K562 (cell line): Measurements from ENCODE around the gene DDIT3. TPM values are rescaled to one million over a fixed set of nuclear protein-coding genes. Genes with fewer than 3 reads are reported as not detected.
A peak's percentile ranks its signal among the peaks of the same experiment; 100 is the strongest.

Experiments used
- ATAC-seq: fragments of 200-7000 bp; cut with Tn5 transposase; 3 replicates; pipeline ENCODE4 v1.9.1; 2020; ENCODE audit warnings: moderate library complexity
- BruUV-seq: library from RNA; stranded (reverse); fragments of 400-500 nt; replicated peaks from 2 replicates; lab custom pipeline; 2021; lab: Mats Ljungman, UMichigan
- CTCF ChIA-PET: fragments of 300-600 bp; formaldehyde crosslinking; extraction: SDS; loops from one replicate; lab custom pipeline; 2021; ENCODE audit warnings: low intra/inter-chr PET ratio; lab: Yijun Ruan, JAX
- POLR2A ChIA-PET: fragments of 300-600, 350-650 bp; sonication (Branson Sonifier 250); formaldehyde crosslinking; extraction: SDS; loops from one replicate; lab custom pipeline; 2021; ENCODE audit warnings: antibody characterized with exemption, inconsistent platforms; lab: Yijun Ruan, JAX
- DNase-seq, 4 experiments: peaks; one replicate each; pipeline versions ENCODE4 v3.0.0 to v3.0.0-alpha.2; 2011 to 2018; ENCODE audit warnings: low spot score in 3 of 4, mixed read lengths in 3 of 4; ENCODE audit errors: extremely low read depth in 1 of 4
- FAIRE-seq: peaks from 2 replicates; lab custom pipeline; 2011; peaks lifted over from hg19 to GRCh38; lab: Jason Lieb, UNC
- H2AFZ ChIP-seq: 2 replicates; pipeline ENCODE4 v1.6.0; 2011; ENCODE audit warnings: low read depth, low read length, control low read depth, inconsistent platforms
- H3K27ac ChIP-seq: fragments of 200-600 bp; 3 replicates; pipeline ENCODE4 v1.8.0; 2011; ENCODE audit warnings: low read depth, mild to moderate bottlenecking, control low read depth, inconsistent platforms, low read length, moderate library complexity, mixed read lengths; ENCODE audit errors: extremely low read depth
- H3K27me3 ChIP-seq, 2 experiments: fragments of 300-600 bp in 1 of 2; 2 replicates in 1 of 2; 3 replicates in 1 of 2; pipeline versions ENCODE4 v1.6.0 to v1.8.0; 2011; ENCODE audit warnings: inconsistent platforms in 2 of 2, low read length in 2 of 2, mild to moderate bottlenecking in 1 of 2, mixed read lengths in 1 of 2, moderate library complexity in 1 of 2; ENCODE audit not compliant: control insufficient read depth in 2 of 2, insufficient read depth in 2 of 2
- H3K36me3 ChIP-seq: fragments of 300-600 bp; 3 replicates; pipeline ENCODE4 v1.8.0; 2011; ENCODE audit warnings: mild to moderate bottlenecking, low read length, inconsistent platforms; ENCODE audit not compliant: control insufficient read depth, insufficient read depth
- H3K4me1 ChIP-seq, 2 experiments: fragments of 200-600 bp in 1 of 2; replicated peaks in 1 of 2; 2 replicates in 1 of 2; 3 replicates in 1 of 2; pipeline versions ENCODE4 v1.5.1 to v1.8.0; 2011; ENCODE audit warnings: inconsistent platforms in 2 of 2, low read length in 2 of 2, mild to moderate bottlenecking in 1 of 2, mixed read lengths in 1 of 2, moderate library complexity in 1 of 2; ENCODE audit not compliant: control insufficient read depth in 2 of 2, insufficient read depth in 2 of 2
- H3K4me2 ChIP-seq: 2 replicates; pipeline ENCODE4 v1.6.1; 2011; ENCODE audit warnings: low read length, control low read depth, inconsistent platforms, mixed read lengths; ENCODE audit not compliant: insufficient read depth
- H3K4me3 ChIP-seq: fragments of 200-600 bp; sonication (generic), shearing (Covaris generic); 2 replicates; pipeline ENCODE4 v1.5.1; 2016; ENCODE audit warnings: control low read depth, inconsistent platforms
- H3K79me2 ChIP-seq: fragments of 200-600 bp; 3 replicates; pipeline ENCODE4 v1.8.0; 2011; ENCODE audit warnings: low read length, inconsistent platforms; ENCODE audit not compliant: control insufficient read depth, insufficient read depth
- H3K9ac ChIP-seq, 2 experiments: 2 replicates each; pipeline versions ENCODE4 v1.6.0 to v1.6.1; 2011; ENCODE audit warnings: low read depth in 2 of 2, low read length in 2 of 2, control low read depth in 1 of 2, inconsistent platforms in 1 of 2, mild to moderate bottlenecking in 1 of 2, mixed read lengths in 1 of 2; ENCODE audit not compliant: insufficient read depth in 1 of 2
- H3K9me1 ChIP-seq: one replicate; pipeline ENCODE4 v1.6.0; 2011; ENCODE audit warnings: inconsistent platforms, mild to moderate bottlenecking, low read length, moderate library complexity; ENCODE audit not compliant: control insufficient read depth, insufficient read depth
- H3K9me3 ChIP-seq: replicated peaks from 2 replicates; pipeline ENCODE4 v1.5.1; 2011; ENCODE audit warnings: low read depth, low read length, inconsistent platforms; ENCODE audit not compliant: control insufficient read depth, insufficient read depth
- H4K20me1 ChIP-seq: replicated peaks from 2 replicates; pipeline ENCODE4 v1.6.1; 2011; ENCODE audit warnings: low read length, inconsistent platforms, mixed read lengths; ENCODE audit not compliant: control insufficient read depth, insufficient read depth
- ARID2 ChIP-seq: fragments of 450-650 bp; IDR thresholded peaks from 2 replicates; pipeline ENCODE4 v1.6.1; 2017; ENCODE audit warnings: antibody characterized with exemption, mild to moderate bottlenecking
- FOXM1 ChIP-seq, 2 experiments: fragments of 450-650 bp in 1 of 2; sonication (generic) in 1 of 2; formaldehyde crosslinking in 1 of 2; IDR thresholded peaks; 2 replicates each; pipeline versions ENCODE4 v1.6.1 to v1.9.0; 2017 to 2022; ENCODE audit warnings: low read depth in 2 of 2, mild to moderate bottlenecking in 2 of 2, missing genetic modification reagents in 1 of 2, moderate library complexity in 1 of 2
- FOXP1 ChIP-seq: sonication (generic); formaldehyde crosslinking; IDR thresholded peaks from 2 replicates; pipeline ENCODE4 v1.8.0; 2022; ENCODE audit warnings: mild to moderate bottlenecking, missing genetic modification reagents
- HCFC1 ChIP-seq: IDR thresholded peaks from 2 replicates; pipeline ENCODE4 v1.6.1; 2012; ENCODE audit warnings: low read depth, low read length, improper control_type of control experiment
- ILF3 ChIP-seq: fragments of 450-650 bp; IDR thresholded peaks from 2 replicates; pipeline ENCODE4 v1.6.1; 2018; ENCODE audit warnings: antibody characterized with exemption, mild to moderate bottlenecking, moderate library complexity, borderline replicate concordance
- NR1H2 ChIP-seq: sonication (generic); formaldehyde crosslinking; IDR thresholded peaks from 2 replicates; pipeline ENCODE4 v1.4.0; 2020; ENCODE audit warnings: mild to moderate bottlenecking, missing genetic modification reagents
- ZNF561 ChIP-seq: fragments of 450-650 bp; formaldehyde crosslinking; conservative IDR thresholded peaks from 2 replicates; pipeline ENCODE4 v1.4.0; 2020; ENCODE audit warnings: mild to moderate bottlenecking, moderate library complexity
- WGBS: fragments of 100-300 bp; shearing (Covaris generic); methylation state at CpG from one replicate; pipeline ENCODE4 v1.1.6; 2016; ENCODE audit warnings: low coverage, mixed read lengths; ENCODE audit not compliant: insufficient coverage; ENCODE audit errors: missing lambda C conversion rate; 5-methylcytosine and 5-hydroxymethylcytosine counted together
- in situ Hi-C: fragments of 300-500 bp; cut with MboI; formaldehyde crosslinking; loops from 4 replicates; pipeline ENCODE4 v1.15.0; 2018; ENCODE audit warnings: inconsistent platforms, mixed read lengths
- intact Hi-C: fragments of 100-400 bp; cut with micrococcal nuclease; formaldehyde crosslinking; loops from 2 replicates; pipeline ENCODE4 v1.14.2; 2022
- polyA plus RNA-seq, 8 experiments: library from polyadenylated mRNA; depleted of rRNA in 4 of 8; stranded (reverse) in 5 of 8; unstranded in 3 of 8; fragments of >200 nt; fragmentation: Nextera tagmentation in 2 of 8; fragmentation: Illumina TruSeq in 1 of 8; extraction: Ambion mirVana in 2 of 8; extraction: Trizol in 1 of 8; gene quantifications; 2 replicates each; pipeline versions ENCODE4 v1.2.1 to v1.2.3, GENCODE V29; 2011 to 2014; ENCODE audit warnings: inconsistent platforms in 1 of 8, missing spikeins in 1 of 8
- total RNA-seq, 7 experiments: library from RNA; depleted of rRNA in 6 of 7; stranded (reverse); fragments of >200 nt in 6 of 7; fragmentation: Illumina TruSeq in 2 of 7; extraction: Trizol in 2 of 7; gene quantifications; 2 replicates each; pipeline versions ENCODE4 v1.2.1 to v1.2.3, GENCODE V29; 2011 to 2021; ENCODE audit warnings: low replicate concordance in 1 of 7
- TF ChIP-seq, protein P1 (sequence below): fragments of 250-450 bp; sonication (Bioruptor Pico); IDR thresholded peaks from 2 replicates; pipeline ENCODE4 v1.6.1; 2021; ENCODE audit warnings: mild to moderate bottlenecking
- TF ChIP-seq, protein P2 (sequence below), 3 experiments: fragments of 200-800 bp in 1 of 3; fragments of 250-450 bp in 1 of 3; fragments of 450-650 bp in 1 of 3; sonication (Bioruptor Pico) in 1 of 3; sonication (Bioruptor generic) in 1 of 3; formaldehyde crosslinking in 1 of 3; IDR thresholded peaks; 2 replicates each; pipeline versions ENCODE4 v1.6.1 to v1.8.0; 2016 to 2022; ENCODE audit warnings: mild to moderate bottlenecking in 2 of 3, missing genetic modification characterization in 2 of 3, missing compliant biosample characterization in 1 of 3, moderate library complexity in 1 of 3

Gene DDIT3
- total and polyA plus RNA-seq, 9 of the 15 experiments (the other 6 are each of a cell fraction or from before 2014, with no cell fraction given): 59.1 to 272 (median 89.9) TPM

DNA sequence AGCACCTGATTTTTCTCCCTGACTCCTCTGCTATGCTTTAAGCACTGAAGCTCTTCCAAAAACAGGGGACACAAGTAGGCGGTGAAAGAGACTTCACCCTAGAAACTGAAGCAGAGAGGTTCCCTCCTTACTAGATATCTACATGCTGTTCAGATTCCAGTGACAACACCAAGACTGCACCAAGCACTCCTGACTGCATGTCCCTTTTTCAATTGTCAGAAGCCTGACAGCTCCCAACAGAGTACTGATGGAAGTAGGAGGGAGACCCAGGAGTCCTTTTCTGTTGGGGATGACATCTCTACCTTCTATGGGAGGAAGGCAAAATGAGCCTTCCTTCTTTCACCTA, 16.3 kb upstream of the DDIT3 start:
- Histone ChIP-seq H3K27ac (no peak overlapping the region; the same call in 2 of the 3 replicates), H3K27me3 (no peaks in the 10 kb centered on the region), H3K9me1 (no peaks in the 10 kb centered on the region), H2AFZ (no peak overlapping the region), H3K9ac (no peak overlapping the region; a peak in 1 of 4 replicates), H3K4me3 (no peak overlapping the region), H4K20me1 (no peaks in the 10 kb centered on the region), H3K4me1 (peaks cover 17 to 42% of the 10 kb centered on the region in 2 experiments), H3K4me2 (no peak overlapping the region), H3K9me3 (no peaks in the 10 kb centered on the region), H3K79me2 (peaks cover 29% of the 10 kb centered on the region), H3K36me3 (peaks cover 84% of the 10 kb centered on the region)
- in situ Hi-C loops: no loop called here
- intact Hi-C loops: no loop called here
- ChIA-PET POLR2A (interaction anchor here (0.6 to 12.7 kb wide), 6 partner anchors 9 to 294 kb away, joined by 3 to 225 read pairs (median 6); partner anchors contain the start of genes DCTN2, DDIT3 and MBD6), CTCF (no interaction called here)
- BruUV-seq: no TSS peak
- FAIRE-seq (no peak), DNase-seq (no peak), ATAC-seq (no peak)
- 83% methylated on average over 1 of the region's 1 CpG for WGBS
- no peak for TF ChIP-seq ARID2
- 0 out of 2 replicates have a peak, but pooled peaks have one; percentile 25 for TF ChIP-seq ILF3

DNA sequence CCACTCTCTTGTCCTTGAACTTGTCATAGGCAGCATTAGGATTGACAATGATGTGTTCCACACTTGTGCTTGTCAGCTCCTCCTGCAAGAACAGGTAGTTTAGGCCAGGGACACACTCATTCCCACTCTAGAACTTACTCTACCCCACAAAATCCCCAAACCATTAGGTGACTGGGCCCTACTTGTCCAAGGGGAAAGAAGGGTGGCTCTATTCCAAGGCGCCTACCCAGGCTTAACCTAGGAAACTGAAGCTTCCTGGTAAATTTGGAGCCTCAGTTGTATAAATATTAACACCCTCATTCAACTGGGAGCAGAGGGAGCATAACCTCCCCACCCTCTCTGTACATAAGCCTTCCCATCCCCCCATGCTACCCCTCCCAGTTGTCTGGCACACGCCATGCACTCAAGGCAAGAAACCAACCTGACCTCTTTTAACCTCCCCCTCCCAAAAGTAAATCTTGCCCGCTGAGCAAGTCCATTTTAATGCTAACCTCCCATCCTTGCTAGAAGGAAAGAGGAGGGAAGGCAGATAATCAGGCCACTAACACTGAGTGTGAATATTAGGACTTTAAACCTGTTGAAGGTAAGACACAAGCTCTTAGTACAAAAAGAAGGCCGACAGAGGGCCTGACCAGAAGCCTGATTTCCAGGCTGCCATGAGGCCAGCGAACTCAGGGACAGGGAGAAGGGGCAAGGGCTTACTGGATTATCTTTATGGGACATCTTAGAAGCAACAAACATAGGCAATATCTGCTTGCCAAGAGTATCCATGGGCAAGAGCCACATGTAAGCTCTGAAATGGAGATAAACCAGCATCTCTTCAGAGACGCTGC, 15.7 kb upstream of the DDIT3 start:
- H3K9ac ChIP-seq: no peak overlapping the region; a peak in 1 of 4 replicates
- peaks cover 17 to 36% of the 10 kb centered on the region in 2 experiments for H3K4me1 ChIP-seq
- H3K9me3 ChIP-seq: no peaks in the 10 kb centered on the region
- no peak overlapping the region for H3K4me2 ChIP-seq
- whole genome bisulfite sequencing: 70% methylated on average over 6 of the region's 6 CpGs
- no peak overlapping the region for H3K4me3 ChIP-seq
- intact Hi-C loops (no loop called here), in situ Hi-C loops (no loop called here)
- no TSS peak for BruUV-seq
- CTCF ChIA-PET: no interaction called here
- POLR2A ChIA-PET: interaction anchor here (0.6 to 12.7 kb wide), 7 partner anchors 8 to 546 kb away, joined by 3 to 225 read pairs (median 4); partner anchors contain the start of genes DCTN2, DDIT3 and MBD6
- no peak overlapping the region; the same call in 2 of the 3 replicates for H3K27ac ChIP-seq
- H3K27me3 ChIP-seq: no peaks in the 10 kb centered on the region
- no peak for DNase-seq
- H4K20me1 ChIP-seq: no peaks in the 10 kb centered on the region
- no peak for ATAC-seq
- H3K36me3 ChIP-seq: peaks cover 84% of the 10 kb centered on the region
- H3K9me1 ChIP-seq: no peaks in the 10 kb centered on the region
- no peak overlapping the region for H2AFZ ChIP-seq
- peaks cover 23% of the 10 kb centered on the region for H3K79me2 ChIP-seq
- FAIRE-seq: no peak
- TF ChIP-seq ZNF561 (CRISPR knock-in tag): no peak
- TF ChIP-seq FOXM1 (IDR thresholded peaks at IDR 0.05; ENCODE audit: low read depth): no peak
- TF ChIP-seq FOXM1 (CRISPR knock-in tag; IDR thresholded peaks at IDR 0.05; ENCODE audit: low read depth): no peak
- no peak for TF ChIP-seq HCFC1
- TF ChIP-seq, protein P1, sequence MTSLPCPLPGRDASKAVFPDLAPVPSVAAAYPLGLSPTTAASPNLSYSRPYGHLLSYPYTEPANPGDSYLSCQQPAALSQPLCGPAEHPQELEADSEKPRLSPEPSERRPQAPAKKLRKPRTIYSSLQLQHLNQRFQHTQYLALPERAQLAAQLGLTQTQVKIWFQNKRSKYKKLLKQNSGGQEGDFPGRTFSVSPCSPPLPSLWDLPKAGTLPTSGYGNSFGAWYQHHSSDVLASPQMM: no peak
- no peak for TF ChIP-seq NR1H2 (CRISPR knock-in tag)
- no peak for TF ChIP-seq FOXP1 (CRISPR knock-in tag)
- TF ChIP-seq, protein P2, sequence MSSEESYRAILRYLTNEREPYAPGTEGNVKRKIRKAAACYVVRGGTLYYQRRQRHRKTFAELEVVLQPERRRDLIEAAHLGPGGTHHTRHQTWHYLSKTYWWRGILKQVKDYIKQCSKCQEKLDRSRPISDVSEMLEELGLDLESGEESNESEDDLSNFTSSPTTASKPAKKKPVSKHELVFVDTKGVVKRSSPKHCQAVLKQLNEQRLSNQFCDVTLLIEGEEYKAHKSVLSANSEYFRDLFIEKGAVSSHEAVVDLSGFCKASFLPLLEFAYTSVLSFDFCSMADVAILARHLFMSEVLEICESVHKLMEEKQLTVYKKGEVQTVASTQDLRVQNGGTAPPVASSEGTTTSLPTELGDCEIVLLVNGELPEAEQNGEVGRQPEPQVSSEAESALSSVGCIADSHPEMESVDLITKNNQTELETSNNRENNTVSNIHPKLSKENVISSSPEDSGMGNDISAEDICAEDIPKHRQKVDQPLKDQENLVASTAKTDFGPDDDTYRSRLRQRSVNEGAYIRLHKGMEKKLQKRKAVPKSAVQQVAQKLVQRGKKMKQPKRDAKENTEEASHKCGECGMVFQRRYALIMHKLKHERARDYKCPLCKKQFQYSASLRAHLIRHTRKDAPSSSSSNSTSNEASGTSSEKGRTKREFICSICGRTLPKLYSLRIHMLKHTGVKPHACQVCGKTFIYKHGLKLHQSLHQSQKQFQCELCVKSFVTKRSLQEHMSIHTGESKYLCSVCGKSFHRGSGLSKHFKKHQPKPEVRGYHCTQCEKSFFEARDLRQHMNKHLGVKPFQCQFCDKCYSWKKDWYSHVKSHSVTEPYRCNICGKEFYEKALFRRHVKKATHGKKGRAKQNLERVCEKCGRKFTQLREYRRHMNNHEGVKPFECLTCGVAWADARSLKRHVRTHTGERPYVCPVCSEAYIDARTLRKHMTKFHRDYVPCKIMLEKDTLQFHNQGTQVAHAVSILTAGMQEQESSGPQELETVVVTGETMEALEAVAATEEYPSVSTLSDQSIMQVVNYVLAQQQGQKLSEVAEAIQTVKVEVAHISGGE (CRISPR knock-in tag; IDR thresholded peaks at IDR 0.05): no peak
